GM12875 (cell line): Measurements from ENCODE around the gene ACBD7.

ENCODE experiments used
- H3K4me3 ChIP-seq: one replicate; pipeline ENCODE4 v1.5.1; 2011; ENCODE audit warnings: low read depth, low read length, control low read depth
- TF ChIP-seq, protein P1 (sequence below): IDR thresholded peaks from 2 replicates; pipeline ENCODE4 v1.5.1; 2011; ENCODE audit warnings: low read depth, mild to moderate bottlenecking, control low read depth, inconsistent platforms, low read length, moderate library complexity, borderline replicate concordance; ENCODE audit not compliant: insufficient read depth

Gene ACBD7

DNA sequence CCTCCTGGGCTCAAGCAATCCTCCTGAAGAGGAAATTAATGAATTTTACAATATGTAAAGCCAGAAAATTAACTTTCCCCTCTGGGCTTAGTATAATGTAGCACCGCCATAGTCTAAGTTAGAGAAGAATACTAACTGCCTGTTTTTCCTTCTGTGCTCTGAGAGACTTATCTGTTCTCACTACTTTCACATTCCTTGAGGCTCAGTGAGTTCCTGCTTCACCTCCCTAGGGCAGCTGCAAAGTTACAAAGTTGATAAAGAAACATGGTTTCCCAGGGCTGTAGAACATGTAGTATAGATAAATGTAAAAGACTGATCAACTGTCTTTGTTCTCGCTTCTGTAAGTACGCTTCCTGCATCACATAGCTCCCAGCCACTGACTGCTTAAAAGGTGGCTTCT lies 60.8 kb downstream of the ACBD7 start:
- TF ChIP-seq, protein P1, sequence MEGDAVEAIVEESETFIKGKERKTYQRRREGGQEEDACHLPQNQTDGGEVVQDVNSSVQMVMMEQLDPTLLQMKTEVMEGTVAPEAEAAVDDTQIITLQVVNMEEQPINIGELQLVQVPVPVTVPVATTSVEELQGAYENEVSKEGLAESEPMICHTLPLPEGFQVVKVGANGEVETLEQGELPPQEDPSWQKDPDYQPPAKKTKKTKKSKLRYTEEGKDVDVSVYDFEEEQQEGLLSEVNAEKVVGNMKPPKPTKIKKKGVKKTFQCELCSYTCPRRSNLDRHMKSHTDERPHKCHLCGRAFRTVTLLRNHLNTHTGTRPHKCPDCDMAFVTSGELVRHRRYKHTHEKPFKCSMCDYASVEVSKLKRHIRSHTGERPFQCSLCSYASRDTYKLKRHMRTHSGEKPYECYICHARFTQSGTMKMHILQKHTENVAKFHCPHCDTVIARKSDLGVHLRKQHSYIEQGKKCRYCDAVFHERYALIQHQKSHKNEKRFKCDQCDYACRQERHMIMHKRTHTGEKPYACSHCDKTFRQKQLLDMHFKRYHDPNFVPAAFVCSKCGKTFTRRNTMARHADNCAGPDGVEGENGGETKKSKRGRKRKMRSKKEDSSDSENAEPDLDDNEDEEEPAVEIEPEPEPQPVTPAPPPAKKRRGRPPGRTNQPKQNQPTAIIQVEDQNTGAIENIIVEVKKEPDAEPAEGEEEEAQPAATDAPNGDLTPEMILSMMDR = no peak

More for the DNA sequence above, 60.8 kb downstream of the ACBD7 start:
- no peak overlapping the region for H3K4me3 ChIP-seq
